H1 (cell line): ENCODE measurements around the gene PAX3.

Experiments
- BRCA1 ChIP-seq: IDR thresholded peaks from 2 replicates; pipeline ENCODE4 v1.6.1; 2012; ENCODE audit warnings: low read depth, low read length, improper control_type of control experiment
- CBX5 ChIP-seq: fragments of 300-800, 300-1000 bp; sonication (generic); IDR thresholded peaks from 2 replicates; pipeline ENCODE4 v1.7.1; 2016; ENCODE audit warnings: antibody characterized with exemption, low read length, low read depth
- CTCF ChIP-seq, 3 experiments: IDR thresholded peaks; 1 replicate in 2 of 3; 2 replicates in 1 of 3; pipeline versions ENCODE4 v1.5.1 to v1.6.1; 2011; ENCODE audit warnings: low read length in 3 of 3, mild to moderate bottlenecking in 3 of 3, inconsistent platforms in 2 of 3, low read depth in 1 of 3, moderate library complexity in 1 of 3; ENCODE audit not compliant: insufficient read depth in 1 of 3; ENCODE audit errors: control extremely low read depth in 1 of 3
- EP300 ChIP-seq, 2 experiments: IDR thresholded peaks; 1 replicate in 1 of 2; 2 replicates in 1 of 2; pipeline ENCODE4 v1.6.1; 2011 to 2012; ENCODE audit warnings: low read depth in 2 of 2, low read length in 2 of 2, mild to moderate bottlenecking in 2 of 2, borderline replicate concordance in 1 of 2, inconsistent platforms in 1 of 2, moderate library complexity in 1 of 2
- GTF2F1 ChIP-seq: IDR thresholded peaks from 2 replicates; pipeline ENCODE4 v1.6.1; 2012; ENCODE audit warnings: low read depth, low read length, improper control_type of control experiment, borderline replicate concordance
- HDAC6 ChIP-seq: IDR thresholded peaks from one replicate; pipeline ENCODE4 v1.7.1; 2012; ENCODE audit warnings: low read depth, mild to moderate bottlenecking, inconsistent platforms, low read length, moderate library complexity
- RXRA ChIP-seq: IDR thresholded peaks from 2 replicates; pipeline ENCODE4 v1.6.1; 2011; ENCODE audit warnings: low read depth, mild to moderate bottlenecking, low read length, moderate library complexity; ENCODE audit not compliant: insufficient read depth
- SAP30 ChIP-seq: fragments of 300-600 bp; sonication (generic); IDR thresholded peaks from 2 replicates; pipeline ENCODE4 v1.7.1; 2012; ENCODE audit warnings: low read length, moderate library complexity, mild to moderate bottlenecking, inconsistent platforms; ENCODE audit not compliant: insufficient read depth, insufficient replicate concordance
- TF ChIP-seq, protein P1 (sequence below): IDR thresholded peaks from 2 replicates; pipeline ENCODE4 v1.6.1; 2011; ENCODE audit warnings: low read length, improper control_type of control experiment
- TF ChIP-seq, protein P2 (sequence below): IDR thresholded peaks from 2 replicates; pipeline ENCODE4 v1.6.1; 2012; ENCODE audit warnings: inconsistent platforms

GRCh38 chr2:222239945-222240675 is 58.7 kb downstream of the PAX3 start:
- no peak for TF ChIP-seq CTCF (IDR thresholded peaks at IDR 0.05; ENCODE audit: control extremely low read depth in 1 of 3, insufficient read depth in 1 of 3, low read depth in 1 of 3, low read length in 3 of 3)
- TF ChIP-seq HDAC6: no peak
- no peak for TF ChIP-seq BRCA1
- no peak for TF ChIP-seq SAP30
- TF ChIP-seq RXRA: no peak
- no peak for TF ChIP-seq CBX5
- TF ChIP-seq GTF2F1: no peak
- TF ChIP-seq, protein P1, sequence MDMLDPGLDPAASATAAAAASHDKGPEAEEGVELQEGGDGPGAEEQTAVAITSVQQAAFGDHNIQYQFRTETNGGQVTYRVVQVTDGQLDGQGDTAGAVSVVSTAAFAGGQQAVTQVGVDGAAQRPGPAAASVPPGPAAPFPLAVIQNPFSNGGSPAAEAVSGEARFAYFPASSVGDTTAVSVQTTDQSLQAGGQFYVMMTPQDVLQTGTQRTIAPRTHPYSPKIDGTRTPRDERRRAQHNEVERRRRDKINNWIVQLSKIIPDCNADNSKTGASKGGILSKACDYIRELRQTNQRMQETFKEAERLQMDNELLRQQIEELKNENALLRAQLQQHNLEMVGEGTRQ: no peak
- TF ChIP-seq, protein P2, sequence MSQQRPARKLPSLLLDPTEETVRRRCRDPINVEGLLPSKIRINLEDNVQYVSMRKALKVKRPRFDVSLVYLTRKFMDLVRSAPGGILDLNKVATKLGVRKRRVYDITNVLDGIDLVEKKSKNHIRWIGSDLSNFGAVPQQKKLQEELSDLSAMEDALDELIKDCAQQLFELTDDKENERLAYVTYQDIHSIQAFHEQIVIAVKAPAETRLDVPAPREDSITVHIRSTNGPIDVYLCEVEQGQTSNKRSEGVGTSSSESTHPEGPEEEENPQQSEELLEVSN: 0 out of 2 replicates have a peak, but pooled peaks have one; percentile 47
- no peak for TF ChIP-seq EP300 (IDR thresholded peaks at IDR 0.05; ENCODE audit: borderline replicate concordance in 1 of 2, low read depth in 2 of 2, low read length in 2 of 2)
